Erythroblast (primary cell): ENCODE results near the gene MBP.

Experiments
- GATA1 ChIP-seq: IDR thresholded peaks from 2 replicates; pipeline ENCODE4 v1.6.1; 2011; ENCODE audit warnings: low read depth, mild to moderate bottlenecking, control low read depth, low read length, moderate library complexity
- POLR2A ChIP-seq: IDR thresholded peaks from 2 replicates; pipeline ENCODE4 v1.6.1; 2011; ENCODE audit warnings: mild to moderate bottlenecking, low read length

GRCh38 chr18:76997951-76998808 lies 134.4 kb downstream of the MBP start:
- no peak for TF ChIP-seq POLR2A
- no peak for TF ChIP-seq GATA1
